Activated CD8-positive, alpha-beta memory T cell treated with anti-CD3 and anti-CD28 coated beads for 1 hour (primary cell): ENCODE results near the gene AUTS2.

Experiments used
- DNase-seq, 2 donors: peaks; one replicate each; pipeline ENCODE4 v3.0.0-alpha.2; 2020; ENCODE audit warnings: low read depth in 1 of 2; ENCODE audit errors: extremely low read depth in 1 of 2

The AUTS2 gene

DNA sequence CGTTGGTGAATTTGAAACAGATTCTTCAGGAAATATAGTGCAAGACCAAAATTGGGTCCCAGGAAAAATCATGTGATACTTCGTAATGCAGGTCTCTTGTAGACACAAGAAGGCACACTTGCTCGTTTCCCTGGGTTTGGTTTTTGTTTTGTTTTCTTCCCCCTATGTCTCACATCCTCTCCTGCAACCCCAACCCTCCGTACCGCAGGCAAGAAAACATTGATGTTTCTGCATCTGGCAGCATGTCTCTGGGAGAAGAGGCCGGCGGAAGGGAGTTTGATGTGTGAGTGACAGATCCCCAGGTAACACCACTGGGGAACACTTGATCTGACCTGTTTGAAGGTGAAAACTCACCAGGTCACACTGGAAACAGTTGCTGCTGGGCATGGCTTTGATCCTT, 718.5 kb downstream of the AUTS2 start:
- DNase-seq, result no peak

DNA sequence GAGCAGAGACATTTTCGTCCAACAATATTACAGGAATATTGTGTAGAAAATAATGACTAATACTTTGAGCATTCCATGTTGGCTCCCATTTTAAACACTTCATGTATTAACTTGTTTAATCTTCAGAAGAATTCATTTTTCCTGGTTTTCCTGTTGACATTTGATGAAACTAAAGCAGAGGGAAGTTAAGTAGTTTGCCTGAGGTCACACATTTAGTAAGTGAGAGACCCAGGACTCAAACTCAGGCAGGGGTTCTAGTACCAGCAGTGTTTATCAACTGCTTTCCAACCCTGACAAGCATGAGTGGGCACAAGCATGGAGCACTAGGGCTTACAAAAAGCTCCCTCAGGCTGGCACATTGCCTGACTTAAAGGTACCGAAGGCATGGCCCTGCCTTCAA, 719.1 kb downstream of the AUTS2 start:
- DNase-seq, result no peak

DNA sequence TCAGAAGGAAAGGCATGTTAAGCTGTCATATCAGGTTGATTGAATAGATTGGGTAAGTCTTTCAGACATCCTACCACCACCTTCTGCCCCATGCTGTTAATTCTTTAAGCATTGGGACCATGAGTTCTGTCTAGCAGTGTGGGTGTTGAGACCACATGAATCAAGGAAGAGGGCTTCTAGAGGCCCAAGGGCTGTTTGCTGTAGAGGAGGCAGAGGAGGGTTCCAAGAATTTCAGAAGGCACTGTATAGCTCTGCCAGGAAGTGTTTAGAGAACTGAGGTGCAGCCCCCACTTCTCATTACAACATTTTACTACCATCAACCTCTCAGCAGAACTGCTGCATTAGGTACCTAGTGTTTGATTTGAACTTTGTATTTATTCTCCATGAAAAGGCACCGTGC, 720.2 kb downstream of the AUTS2 start:
- no peak for DNase-seq

DNA sequence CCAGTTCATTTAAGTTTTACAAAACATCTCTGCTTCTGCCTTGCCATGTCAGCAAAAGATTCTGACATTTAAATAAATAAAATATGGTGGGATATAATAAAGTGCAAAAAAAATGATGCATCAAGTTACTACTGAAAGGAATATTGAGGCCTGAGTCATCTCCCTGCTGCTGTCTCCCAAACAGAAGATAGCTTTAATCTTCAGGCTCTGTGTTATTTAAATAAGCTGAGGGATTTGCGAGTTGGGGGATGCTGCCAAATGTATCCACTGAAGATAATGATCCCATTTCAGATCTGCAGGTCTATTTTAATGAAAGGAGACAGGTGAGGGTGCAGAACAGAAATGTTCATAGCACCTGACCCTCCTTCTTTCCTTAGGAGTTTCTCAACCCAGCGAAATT, 720.8 kb downstream of the AUTS2 start:
- DNase-seq, result no peak

DNA sequence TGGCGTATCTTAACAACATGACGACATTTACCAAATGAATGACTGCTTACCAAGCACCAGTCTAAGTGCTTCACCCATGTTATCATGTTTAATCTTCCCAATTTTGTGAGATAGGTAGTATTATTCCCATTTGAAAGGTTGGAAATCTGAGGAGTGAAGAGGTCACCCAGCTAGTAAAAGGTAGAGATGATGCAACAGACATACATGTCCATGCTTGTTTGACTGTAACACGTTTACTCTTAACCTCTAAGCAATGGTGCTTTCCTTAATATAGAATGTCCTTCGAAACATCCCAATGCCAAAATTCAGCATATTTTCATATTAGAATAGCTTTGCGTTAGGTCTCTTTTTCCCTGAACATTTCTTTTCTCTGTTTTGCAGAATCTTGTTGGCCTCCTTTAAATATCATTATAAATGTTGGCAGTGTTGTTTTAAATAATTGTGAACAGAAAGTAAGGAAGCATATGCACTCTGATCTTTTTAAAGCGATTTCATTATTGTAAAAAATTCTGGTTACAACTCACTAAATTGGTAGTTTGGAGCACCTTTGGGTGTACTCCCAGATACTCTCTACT, 722.8 kb downstream of the AUTS2 start:
- no peak for DNase-seq

DNA sequence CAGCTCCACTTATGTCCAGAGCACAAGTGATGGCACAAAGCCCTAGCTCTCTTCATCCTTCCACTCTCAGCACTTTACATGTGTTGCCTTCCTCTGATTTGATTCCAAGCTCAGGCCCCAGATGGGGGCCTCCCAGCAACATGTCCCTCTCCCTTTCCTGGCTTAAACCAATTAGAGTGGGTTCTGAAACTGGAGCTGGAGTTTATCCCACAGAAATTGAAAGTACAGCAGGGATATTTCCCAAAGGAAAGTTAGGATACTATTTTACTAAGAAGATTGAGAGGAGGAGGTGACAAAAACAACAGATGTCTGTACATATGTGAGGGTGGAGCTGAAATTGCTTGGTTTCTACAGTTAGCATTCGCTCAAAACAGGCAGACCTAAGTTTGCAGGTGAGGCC, 724.6 kb downstream of the AUTS2 start:
- no peak for DNase-seq

DNA sequence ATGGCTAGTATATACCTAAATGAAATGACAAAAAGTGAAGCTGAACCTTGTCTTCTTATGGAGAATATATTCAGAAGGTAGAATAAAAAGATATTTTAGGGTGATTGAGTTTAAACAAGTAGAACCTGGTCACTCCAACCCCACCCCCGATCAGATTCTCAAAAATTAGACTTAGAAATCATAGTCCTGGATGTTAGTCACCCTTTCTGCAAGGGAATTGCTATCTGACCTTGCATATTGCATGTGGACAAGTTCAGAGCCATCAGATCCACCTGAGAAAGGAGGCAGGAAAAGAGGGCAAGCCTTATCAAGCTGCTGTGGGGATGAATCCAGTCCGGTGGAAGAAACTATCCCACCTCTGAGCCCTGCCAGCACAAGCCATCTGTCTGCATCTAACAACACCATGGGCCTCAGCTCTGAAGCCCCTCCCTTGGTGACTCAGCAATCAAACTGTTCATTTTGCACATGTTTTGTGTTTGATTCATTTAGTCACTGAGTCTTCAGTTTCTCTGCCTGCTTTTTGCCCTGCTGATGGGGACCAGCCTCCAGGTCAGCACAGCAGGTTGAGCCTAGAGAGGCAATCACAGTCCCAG, 727.3 kb downstream of the AUTS2 start:
- DNase-seq, result no peak

DNA sequence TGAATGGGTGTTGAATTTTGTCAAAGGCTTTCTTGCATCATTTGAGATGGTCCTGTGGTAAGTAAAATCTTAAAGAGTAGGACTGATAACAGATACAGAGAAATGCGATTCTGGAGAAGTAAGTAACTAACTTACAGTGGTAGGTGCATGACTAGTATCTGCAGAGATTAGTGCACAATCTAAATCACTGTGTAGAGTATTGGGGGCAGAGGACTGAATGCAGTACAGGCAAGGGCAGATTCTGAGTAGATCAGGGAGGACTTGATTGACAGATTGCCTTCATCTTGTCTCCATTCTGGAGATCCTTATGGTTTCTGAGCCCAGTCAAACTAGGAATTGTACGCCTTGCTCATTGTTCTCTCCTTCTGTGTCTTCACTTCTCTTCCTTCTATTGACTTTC, 736.0 kb downstream of the AUTS2 start:
- DNase-seq, result no peak

DNA sequence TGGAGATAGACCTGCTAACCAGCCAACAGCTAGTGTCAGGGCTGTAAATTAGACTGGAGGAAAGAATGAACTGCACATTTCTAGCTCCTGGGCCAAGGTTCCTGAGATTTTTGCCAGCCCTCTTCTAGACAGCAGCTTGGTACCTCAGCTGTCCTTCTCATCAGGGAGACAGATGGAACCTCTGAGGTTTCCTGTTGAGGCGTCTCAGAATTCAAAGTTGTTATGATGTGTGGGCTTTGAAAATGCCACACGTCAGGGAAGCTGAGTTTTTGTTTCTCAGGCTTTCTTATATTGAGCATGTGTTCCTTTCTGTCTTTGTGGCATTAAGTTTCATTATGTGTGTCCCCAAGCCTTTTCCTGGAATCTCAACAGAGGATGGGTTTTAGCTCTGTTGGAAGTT, 736.6 kb downstream of the AUTS2 start:
- no peak for DNase-seq

DNA sequence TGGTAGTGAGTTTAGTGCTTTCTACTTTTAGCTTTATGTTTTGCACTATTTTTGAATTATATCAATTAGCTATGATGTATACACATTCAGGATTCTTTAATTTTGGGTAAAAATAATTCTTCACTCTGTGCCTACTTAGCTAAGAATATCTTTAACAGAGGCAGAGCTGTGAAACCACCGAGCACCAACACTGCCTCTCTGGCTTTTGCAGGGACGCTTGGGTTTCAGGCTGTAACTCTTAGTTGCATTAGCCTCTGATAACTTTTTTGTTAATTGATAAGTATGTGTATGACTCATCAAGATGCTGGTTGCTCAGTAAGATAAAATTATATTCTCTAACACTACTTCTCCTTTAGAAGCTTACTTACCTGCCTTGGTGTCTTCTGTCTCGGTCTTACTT, 738.3 kb downstream of the AUTS2 start:
- DNase-seq, result no peak

DNA sequence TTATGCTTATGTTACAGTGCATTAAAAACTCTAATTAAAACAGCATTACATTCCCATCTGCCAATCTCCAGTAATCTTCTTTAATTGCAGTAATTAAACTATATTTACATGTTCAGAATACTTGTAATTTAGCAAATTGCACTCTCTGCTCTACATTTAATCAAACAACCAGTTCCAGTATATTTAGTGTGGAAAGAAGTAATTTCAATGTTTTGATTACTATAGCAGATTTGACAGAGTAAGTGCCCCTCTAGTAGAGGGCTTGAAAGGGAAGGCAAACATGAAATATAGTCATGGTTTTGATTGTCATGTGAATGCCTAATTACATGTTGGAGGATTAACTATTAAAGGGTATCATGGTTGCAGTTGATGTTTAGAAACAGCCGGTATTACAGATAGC, 739.7 kb downstream of the AUTS2 start:
- no peak for DNase-seq

DNA sequence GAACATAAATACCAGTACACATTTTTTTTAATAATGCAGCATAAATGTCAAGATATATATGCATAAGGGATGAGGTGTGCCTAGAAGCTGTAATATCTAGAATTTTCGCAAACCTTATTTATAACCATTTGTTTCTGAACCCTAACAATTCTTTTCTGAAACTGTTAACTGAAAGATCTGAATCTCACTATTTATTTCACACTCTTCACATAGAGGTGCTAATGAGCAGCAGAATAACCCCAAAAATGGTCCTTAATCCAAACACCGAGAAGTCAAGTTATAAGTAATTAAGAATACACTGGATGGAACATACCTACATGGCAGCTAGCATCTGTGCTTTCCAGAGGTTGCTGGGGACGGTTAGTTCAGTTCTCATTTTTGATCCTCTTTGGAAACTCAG, 742.0 kb downstream of the AUTS2 start:
- no peak for DNase-seq

DNA sequence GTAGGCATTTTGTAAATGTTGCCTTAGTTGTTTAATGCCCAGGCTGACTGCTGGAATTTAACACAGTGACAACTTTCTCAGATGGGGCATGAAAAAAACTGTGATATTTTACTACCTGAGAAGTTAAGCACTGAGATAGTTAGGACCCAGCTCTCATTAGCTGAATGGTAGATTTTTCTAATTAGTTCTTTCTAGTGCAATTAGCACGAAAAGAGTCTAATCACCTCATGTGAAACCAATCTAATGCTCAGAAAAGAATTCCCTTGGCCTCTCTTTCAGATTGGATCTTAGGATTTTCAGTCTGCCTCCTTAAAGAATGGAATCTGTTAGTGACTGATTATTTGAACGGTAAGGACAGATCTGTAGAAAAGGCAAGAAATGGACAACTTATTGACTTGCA, 743.2 kb downstream of the AUTS2 start:
- DNase-seq, result no peak

DNA sequence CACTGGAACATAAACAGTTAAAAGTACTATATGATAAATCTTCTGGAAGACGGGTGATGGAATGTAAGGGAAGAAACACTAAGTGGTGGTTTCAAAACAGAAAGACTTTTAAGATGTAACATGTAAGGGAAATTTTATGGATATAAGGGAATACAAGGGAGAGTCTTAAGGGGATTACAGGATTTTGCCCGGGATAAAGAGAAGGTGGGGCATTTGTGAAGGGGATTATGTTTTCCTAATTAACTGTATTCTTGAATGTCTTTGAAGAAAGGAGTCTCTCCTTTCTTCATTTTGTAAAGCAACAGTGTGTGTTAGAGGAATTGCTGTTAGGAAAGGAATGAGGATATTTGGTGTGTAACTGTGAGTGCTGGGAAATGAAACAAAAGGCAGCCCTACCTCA, 745.2 kb downstream of the AUTS2 start:
- no peak for DNase-seq

DNA sequence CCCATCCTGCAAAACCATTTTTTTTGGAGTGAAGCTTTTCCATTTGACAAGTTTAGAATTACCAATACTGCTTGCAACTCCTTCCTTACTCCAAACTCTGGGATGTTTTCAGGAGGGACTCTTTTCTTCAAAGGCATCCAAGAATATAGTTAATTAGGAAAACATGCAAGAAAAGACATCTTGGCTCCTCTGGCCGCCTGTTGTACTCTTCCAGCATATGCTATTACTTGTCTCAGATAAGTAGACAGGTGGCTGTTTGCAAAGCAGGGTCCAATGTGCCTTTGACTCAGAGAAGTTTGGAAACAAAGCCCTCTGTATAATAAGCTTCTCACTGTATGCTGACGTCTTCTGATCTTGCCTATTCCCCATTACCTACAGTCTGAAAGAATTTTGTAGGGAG, 746.5 kb downstream of the AUTS2 start:
- no peak for DNase-seq

DNA sequence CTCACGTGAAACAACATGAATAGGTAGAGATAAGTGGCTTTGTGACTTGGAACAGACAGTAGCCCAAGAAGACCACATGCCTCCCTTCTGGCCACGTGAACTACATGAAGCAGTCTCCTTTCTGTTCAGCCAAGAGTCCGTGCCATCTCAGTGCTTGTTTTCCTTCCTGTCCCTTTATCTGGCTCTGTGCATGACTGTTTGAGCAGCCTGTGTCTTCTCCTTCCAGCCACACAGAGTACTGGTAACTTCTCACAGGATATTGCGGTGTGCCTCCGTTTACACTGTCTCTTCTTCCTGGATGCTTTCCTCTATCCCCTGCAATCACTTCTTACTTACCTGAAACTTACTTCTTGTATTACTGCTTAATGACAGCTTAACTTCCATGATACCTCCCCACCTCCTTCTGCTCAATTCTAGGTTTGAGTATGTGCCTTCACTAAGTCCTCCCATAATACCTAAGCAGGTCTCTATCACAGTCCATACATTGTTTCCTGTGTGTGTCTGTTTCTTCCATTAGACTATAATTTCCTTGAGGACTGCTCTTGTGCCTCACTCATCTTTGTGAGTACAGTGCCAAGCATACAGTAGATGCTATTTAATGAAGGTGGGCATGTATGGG, 748.7 kb downstream of the AUTS2 start:
- DNase-seq, result no peak

DNA sequence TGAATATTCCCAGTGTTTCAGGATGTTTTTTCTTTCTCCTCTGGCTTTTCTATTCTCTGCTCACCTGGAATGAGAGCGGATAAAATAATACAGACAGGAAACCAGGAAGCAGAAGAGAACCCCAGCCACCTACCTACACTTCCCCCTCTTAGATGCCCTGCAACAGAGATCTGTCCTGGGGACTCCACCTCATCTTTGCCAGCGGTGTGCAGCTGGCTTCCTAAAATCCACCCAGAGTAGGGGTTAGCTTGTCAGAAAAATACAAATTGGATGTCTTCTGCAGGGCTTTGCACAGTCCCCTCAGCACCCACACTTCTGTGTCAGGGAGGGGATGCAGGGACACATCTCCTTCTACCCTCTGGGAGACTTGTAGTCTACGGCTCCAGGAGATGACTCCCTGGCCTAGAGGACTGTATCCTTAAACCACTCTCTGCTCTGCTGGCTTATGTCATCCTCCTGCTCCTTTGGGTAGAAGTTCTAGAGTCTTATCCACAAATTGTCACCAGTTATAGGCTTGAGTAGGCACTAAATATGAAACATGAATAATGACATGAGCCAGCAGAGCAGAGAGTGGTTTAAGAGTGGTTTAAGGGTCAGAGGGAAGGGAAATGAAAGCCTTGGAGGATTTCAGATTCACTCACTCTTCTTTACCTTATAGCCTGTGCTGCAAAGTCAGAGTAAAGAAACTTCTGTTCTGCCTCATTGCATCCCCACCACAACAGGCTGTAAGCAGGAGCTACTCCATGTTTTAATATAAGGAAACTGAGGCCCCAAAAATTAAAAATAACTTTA, 749.4 kb downstream of the AUTS2 start:
- no peak for DNase-seq

DNA sequence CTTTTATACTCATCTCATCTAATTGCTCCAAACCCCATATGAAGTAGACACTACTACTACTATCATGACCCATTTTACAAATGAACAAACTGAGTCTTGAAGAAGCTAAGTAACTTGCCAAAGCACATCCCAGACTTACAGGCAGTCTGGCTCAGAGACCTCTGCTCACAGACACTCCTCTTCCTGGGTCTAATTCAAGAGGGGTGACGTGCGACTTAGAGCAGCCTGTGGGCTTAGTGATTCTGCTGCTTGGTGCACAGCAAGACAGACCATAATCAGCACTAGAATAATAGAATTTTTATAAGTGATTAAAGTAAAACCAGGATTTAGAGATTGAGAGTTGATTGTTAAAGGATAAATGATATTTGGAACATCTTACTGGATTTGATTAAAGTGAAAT, 750.8 kb downstream of the AUTS2 start:
- DNase-seq, result no peak

DNA sequence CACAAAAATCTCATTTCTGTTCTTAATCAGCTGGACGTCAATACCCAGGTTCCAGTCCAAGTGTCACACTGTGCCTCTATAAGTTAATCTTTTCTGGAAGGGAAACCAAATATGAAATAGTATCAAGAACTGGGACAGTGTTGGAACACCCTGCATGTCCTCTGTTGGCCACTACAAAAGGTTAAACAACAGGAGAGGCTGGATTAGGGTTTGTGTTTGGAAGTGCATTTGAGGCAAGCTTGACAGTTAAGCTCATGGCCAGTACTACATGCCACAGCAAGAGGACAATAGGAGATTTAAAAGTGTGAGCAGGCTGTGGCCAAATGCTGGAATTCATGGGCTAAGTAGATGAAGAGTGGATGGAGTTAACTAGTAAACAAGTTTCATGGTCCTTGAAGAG, 751.5 kb downstream of the AUTS2 start:
- no peak for DNase-seq

DNA sequence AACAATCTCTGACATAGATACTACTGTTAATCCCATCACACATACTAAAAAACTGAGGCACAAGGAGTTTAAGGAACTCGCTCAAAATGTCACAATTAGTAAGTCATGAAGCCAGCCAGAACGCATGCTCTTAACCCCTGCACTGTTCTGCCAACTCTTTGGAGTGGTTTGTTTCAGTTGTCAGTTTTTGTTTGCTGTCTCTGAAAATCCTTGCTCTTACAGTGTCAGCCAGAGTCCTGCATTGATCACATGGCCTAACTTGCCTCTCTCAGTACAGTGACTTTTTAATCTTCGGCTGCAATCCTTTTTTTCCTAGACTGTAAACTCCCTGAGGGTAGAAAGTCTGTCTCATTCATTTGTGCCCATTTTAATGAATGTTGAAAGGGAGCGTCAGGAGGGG, 753.8 kb downstream of the AUTS2 start:
- no peak for DNase-seq

DNA sequence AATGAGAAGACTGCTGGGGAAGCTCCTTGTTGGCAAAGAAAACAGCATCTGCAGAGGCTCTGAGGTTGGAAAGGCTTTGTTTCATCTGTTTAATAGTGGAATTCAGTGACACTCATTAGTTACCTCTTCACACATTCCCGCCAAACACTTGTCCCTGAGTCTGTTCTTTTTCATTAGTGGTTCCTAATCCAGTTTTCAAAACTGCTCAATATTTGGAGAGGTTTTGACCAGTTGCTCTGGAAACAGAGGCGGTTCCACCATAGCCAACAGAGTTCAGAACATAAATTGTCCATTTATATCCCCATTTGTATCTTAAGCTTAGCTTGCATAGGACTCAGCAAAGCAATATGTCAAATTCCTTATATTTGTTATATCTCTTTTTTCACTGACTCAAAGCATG, 754.6 kb downstream of the AUTS2 start:
- DNase-seq, result no peak

DNA sequence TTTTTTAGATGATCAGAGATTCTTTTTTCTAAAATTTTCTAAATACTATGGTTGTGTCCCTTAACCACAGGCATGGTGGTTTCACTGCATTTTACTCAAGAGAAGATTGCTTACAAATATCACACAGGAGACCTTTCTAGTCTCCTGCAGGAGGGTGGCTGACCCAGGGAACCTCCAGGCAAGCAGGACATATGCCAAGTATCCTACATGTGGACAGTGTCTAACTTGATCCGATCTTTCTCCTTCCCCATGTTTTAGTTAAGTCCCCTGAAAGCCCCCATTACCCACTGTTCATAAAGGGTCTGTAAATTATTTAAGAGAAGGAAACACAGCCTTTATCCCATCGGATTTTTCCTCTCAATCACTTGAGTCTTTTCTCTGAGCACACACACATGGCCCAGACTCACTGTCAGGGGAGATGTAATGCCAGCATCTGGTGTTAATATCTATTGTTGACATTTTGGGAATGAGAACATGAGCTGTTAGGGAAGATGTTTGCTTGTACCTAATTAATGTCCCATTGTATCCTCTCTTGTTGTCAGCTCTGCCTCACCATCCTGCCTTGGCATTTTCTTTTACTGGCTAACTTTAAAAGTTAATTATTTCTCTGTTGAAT, 755.2 kb downstream of the AUTS2 start:
- no peak for DNase-seq
